Adipocyte (in vitro differentiated cells): ENCODE data around the gene ARMCX6.
A peak's percentile ranks its signal among the peaks of the same experiment; 100 is the strongest.
"Not testable (repeated sequence)": the region's sequence is repeated elsewhere in the genome, so short reads cannot be mapped to it uniquely, and the experiment has no call there.

Experiments used
- DNase-seq: peaks from one replicate; pipeline ENCODE4 v3.0.0-alpha.2; 2015; ENCODE audit warnings: low read depth
- H3K27me3 ChIP-seq: replicated peaks from 2 replicates; pipeline ENCODE4 v1.7.0; 2013; ENCODE audit warnings: mild to moderate bottlenecking, low read length, moderate library complexity; ENCODE audit not compliant: control insufficient read depth, insufficient read depth
- H3K36me3 ChIP-seq: 2 replicates; pipeline ENCODE4 v1.7.0; 2013; ENCODE audit warnings: low read length, mild to moderate bottlenecking, moderate library complexity; ENCODE audit not compliant: control insufficient read depth, insufficient read depth, severe bottlenecking
- H3K4me1 ChIP-seq: 2 replicates; pipeline ENCODE4 v1.7.0; 2013; ENCODE audit warnings: mild to moderate bottlenecking, low read length, moderate library complexity; ENCODE audit not compliant: control insufficient read depth, insufficient read depth
- H3K4me3 ChIP-seq: 2 replicates; pipeline ENCODE4 v1.7.0; 2013; ENCODE audit warnings: mild to moderate bottlenecking, low read length, moderate library complexity
- H3K9ac ChIP-seq: 2 replicates; pipeline ENCODE4 v1.7.0; 2013; ENCODE audit warnings: mild to moderate bottlenecking, low read length, moderate library complexity
- H3K9me3 ChIP-seq: 2 replicates; pipeline ENCODE4 v1.7.0; 2013; ENCODE audit warnings: mild to moderate bottlenecking, low read length, moderate library complexity; ENCODE audit not compliant: control insufficient read depth

ARMCX6 gene

DNA sequence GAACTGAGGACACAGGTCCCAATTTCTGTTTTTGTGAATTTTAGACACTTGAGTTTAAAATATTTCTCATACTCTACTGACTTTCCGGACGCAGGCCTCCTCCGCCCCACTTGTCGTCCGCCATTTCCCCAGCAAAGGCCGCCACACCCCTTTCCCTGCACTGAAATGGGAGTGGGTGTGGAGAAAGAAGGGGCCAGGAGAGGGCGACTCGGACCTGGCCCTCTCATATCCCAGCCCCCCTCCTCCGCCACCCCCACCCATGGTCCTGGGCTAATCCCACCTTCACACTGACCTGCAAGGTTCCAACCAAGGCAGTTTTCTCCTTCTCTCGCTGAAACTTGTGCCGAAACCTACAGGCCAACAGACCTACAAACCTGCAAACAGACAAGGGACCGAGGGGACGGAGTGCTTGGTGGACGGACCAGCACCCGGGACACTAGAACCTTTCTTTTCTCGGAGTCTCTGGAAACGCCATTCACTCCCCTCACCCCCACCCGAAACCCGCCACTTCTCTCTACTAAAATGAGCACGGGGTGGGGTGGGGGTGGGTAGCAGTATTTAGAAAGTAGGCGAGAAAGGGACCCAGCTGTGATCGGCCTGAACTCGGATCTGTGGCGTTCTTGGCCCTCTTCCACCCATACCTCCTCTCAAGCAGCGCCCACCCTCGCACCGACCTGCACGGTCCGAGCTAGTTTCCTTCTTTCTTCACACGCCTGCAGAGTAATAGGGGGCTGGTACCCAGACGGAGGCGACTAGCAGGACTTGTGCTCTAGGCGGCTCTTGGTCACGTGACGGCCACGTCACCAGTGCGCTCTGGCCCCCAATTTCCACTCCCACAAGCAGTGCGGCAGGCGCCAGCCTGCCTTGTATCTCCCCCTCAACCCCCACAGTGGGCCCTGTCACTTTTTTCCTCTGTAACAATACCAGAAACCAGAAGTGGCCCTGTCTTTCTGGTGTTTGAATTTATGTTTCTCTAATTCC is at the start of gene ARMCX6:
Gene ARMCX6, minus strand, starts transcription at position 790 of the 981 bp plus-strand sequence. CDS start 1,380 bp downstream, outside the sequence.
- peak within 1 kb of the TSS; percentile 83 for H3K9ac ChIP-seq
- DNase-seq: peak; percentile 83
- peaks cover 3% of the 10 kb centered on the region for H3K27me3 ChIP-seq
- H3K4me1 ChIP-seq: no peaks in the 10 kb centered on the region
- H3K9me3 ChIP-seq: no peaks in the 10 kb centered on the region
- no peaks in the 10 kb centered on the region for H3K36me3 ChIP-seq
- H3K4me3 ChIP-seq: peak within 1 kb of the TSS; percentile 86

GRCh38 chrX:101659601-101660063 is 41.8 kb upstream of the ARMCX6 start, which contains the start of gene ARMCX2:
Gene ARMCX2, minus strand, starts transcription at chrX:101659850. Its CDS starts 2,262 bp downstream, at chrX:101657588.
- no peaks in the 10 kb centered on the region for H3K36me3 ChIP-seq
- peak within 1 kb of the TSS; percentile 88 for H3K4me3 ChIP-seq
- H3K9me3 ChIP-seq: no peaks in the 10 kb centered on the region
- peak within 1 kb of the TSS; percentile 87 for H3K9ac ChIP-seq
- H3K4me1 ChIP-seq: peaks cover 5% of the 10 kb centered on the region
- H3K27me3 ChIP-seq: peaks cover 9% of the 10 kb centered on the region
- DNase-seq: peak; percentile 80

- H3K27me3 ChIP-seq: peaks cover 5% of the 10 kb centered on the region
- H3K9ac ChIP-seq: peak overlapping the region; percentile 87
- H3K36me3 ChIP-seq: no peaks in the 10 kb centered on the region
- peaks cover 5% of the 10 kb centered on the region for H3K4me1 ChIP-seq
- no peaks in the 10 kb centered on the region for H3K9me3 ChIP-seq
- DNase-seq: peak; percentile 77
- H3K4me3 ChIP-seq: peak overlapping the region; percentile 88
Observed at GRCh38 chrX:101658661-101659491, 41.1 kb upstream of the ARMCX6 start.

DNA sequence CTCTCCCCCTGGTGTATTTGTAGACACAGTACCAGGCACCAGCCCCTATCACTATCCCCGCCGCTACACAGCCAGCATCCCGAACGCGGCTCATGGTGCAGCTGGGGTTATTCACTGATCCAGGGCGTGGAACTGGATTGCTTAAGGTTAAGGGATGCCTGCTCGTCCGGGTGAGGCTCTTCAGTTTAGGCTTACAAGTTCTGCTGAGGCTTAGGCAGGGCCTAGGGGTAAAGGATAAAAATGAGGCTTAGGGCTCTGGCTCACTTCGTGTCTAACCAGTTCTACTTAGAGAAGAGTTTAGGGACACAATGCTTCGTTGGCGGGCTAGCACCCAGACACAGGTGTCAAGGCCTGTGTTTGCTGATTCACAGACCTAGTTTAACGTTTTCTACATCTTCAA is 39.7 kb upstream of the ARMCX6 start:
- peaks cover 5% of the 10 kb centered on the region for H3K4me1 ChIP-seq
- no peaks in the 10 kb centered on the region for H3K27me3 ChIP-seq
- no peak for DNase-seq
- H3K4me3 ChIP-seq: no peak overlapping the region
- no peaks in the 10 kb centered on the region for H3K36me3 ChIP-seq
- no peak overlapping the region for H3K9ac ChIP-seq
- no peaks in the 10 kb centered on the region for H3K9me3 ChIP-seq

GRCh38 chrX:101656817-101657216 is 39.0 kb upstream of the ARMCX6 start:
- no peaks in the 10 kb centered on the region for H3K9me3 ChIP-seq
- H3K36me3 ChIP-seq: no peaks in the 10 kb centered on the region
- H3K9ac ChIP-seq: no peak overlapping the region
- no peaks in the 10 kb centered on the region for H3K27me3 ChIP-seq
- DNase-seq: no peak
- H3K4me3 ChIP-seq: no peak overlapping the region
- H3K4me1 ChIP-seq: peaks cover 5% of the 10 kb centered on the region

DNA sequence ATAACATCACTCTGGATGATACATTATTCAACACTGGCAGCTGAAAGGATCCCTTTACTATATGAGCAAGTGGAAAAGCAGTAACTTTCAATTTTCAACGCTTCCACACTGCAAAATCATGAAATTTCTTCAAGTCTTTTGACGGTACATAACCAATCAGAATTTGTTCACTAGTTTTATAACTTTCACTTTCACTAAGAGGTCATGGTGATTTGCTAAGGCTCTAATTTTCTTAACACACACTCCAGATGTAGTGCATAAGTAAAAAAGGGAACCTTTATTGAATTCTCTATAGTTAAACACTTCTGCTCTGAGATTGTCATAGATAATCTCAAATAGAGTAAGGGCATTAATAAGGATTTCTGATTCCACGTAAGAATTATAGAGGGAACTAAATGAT is 37.7 kb upstream of the ARMCX6 start:
- Histone ChIP-seq H3K27me3 (no peaks in the 10 kb centered on the region), H3K4me1 (peaks cover 5% of the 10 kb centered on the region), H3K9me3 (no peaks in the 10 kb centered on the region), H3K4me3 (no peak overlapping the region), H3K36me3 (no peaks in the 10 kb centered on the region), H3K9ac (no peak overlapping the region)
- DNase-seq: no peak

- H3K9ac ChIP-seq, H3K36me3 ChIP-seq, H3K9me3 ChIP-seq, H3K4me1 ChIP-seq, H3K4me3 ChIP-seq, H3K27me3 ChIP-seq, DNase-seq: not testable (repeated sequence)
Observed at GRCh38 chrX:101647716-101648115, 29.9 kb upstream of the ARMCX6 start.

DNA sequence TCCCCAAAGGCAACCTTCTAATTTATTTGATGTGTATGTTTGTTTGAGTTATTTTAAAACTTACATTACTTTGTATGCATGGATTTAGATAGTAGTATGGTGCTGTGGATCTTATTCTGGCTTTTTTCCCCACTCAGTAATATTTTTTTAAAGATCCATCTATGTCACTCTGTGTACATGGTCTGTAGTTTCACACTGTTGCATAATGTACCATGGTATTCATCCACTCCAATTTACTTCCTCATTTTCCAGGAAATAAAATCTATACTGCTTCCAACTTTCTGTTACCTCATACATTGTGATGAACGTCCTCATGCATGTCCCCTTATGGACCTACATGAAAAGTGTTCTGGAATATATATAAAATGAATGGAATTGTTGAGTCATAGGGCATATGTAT is 24.3 kb upstream of the ARMCX6 start:
- Histone ChIP-seq H3K36me3 (no peaks in the 10 kb centered on the region), H3K27me3 (peaks cover 4% of the 10 kb centered on the region), H3K4me3 (no peak overlapping the region), H3K9ac (no peak overlapping the region), H3K9me3 (no peaks in the 10 kb centered on the region), H3K4me1 (no peaks in the 10 kb centered on the region)
- no peak for DNase-seq

GRCh38 chrX:101639583-101639982 is 21.8 kb upstream of the ARMCX6 start:
- Histone ChIP-seq H3K4me1 (no peaks in the 10 kb centered on the region), H3K27me3 (peaks cover 4% of the 10 kb centered on the region), H3K9ac (no peak overlapping the region), H3K36me3 (no peaks in the 10 kb centered on the region), H3K4me3 (no peak overlapping the region), H3K9me3 (no peaks in the 10 kb centered on the region)
- no peak for DNase-seq

- Histone ChIP-seq H3K27me3 (peaks cover 3% of the 10 kb centered on the region), H3K4me3 (no peak overlapping the region), H3K9me3 (no peaks in the 10 kb centered on the region), H3K9ac (no peak overlapping the region), H3K36me3 (no peaks in the 10 kb centered on the region), H3K4me1 (peaks cover 1% of the 10 kb centered on the region)
- peak; percentile 20 for DNase-seq
Observed at GRCh38 chrX:101619364-101619763, 1.6 kb upstream of the ARMCX6 start.

DNA sequence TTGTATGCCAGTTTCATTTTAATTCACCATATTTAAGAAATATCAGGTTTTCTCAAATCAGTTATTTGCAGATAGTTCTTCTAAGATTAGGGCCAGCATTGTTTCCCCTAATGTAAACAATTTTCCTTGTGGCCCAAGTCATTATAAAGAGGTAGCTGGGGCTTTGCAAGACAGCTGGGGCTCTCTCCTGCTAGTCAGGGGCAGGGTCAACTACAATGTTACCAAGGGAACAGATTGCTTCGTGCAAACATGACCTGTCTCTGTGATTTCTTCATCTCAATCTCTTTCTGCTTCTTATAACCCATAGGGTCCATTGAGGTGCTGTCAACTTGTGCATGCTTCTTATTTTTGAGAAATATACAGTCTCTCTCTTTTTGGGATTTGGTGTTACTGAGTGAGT is 12.1 kb downstream of the ARMCX6 start:
- DNase-seq: no peak
- H3K9ac ChIP-seq: no peak overlapping the region
- H3K36me3 ChIP-seq: no peaks in the 10 kb centered on the region
- H3K27me3 ChIP-seq: peaks cover 12% of the 10 kb centered on the region
- H3K4me1 ChIP-seq: no peaks in the 10 kb centered on the region
- H3K9me3 ChIP-seq: no peaks in the 10 kb centered on the region
- no peak overlapping the region for H3K4me3 ChIP-seq
